Activated T-helper 9 cell treated with anti-CD3 and anti-CD28 coated beads, Interleukin-2, amount 50 U/mL, for 16 hours (primary cell): Measurements from ENCODE around the gene ATP9B.

ENCODE experiments used
- DNase-seq: peaks from one replicate; pipeline ENCODE4 v3.0.0-alpha.2; 2020; ENCODE audit warnings: low read depth

The ATP9B gene

GRCh38 chr18:79380816-79381806 lies 311.9 kb downstream of the ATP9B start:
- peak; percentile 59 for DNase-seq

GRCh38 chr18:79381811-79382311 lies 312.7 kb downstream of the ATP9B start:
- DNase-seq: no peak

- DNase-seq: no peak
Measured at GRCh38 chr18:79382681-79383387, 313.6 kb downstream of the ATP9B start.

- DNase-seq: no peak
Measured at GRCh38 chr18:79383388-79384056, 314.3 kb downstream of the ATP9B start.

GRCh38 chr18:79384151-79384807 lies 315.1 kb downstream of the ATP9B start:
- DNase-seq: no peak

GRCh38 chr18:79384834-79385233 lies 315.6 kb downstream of the ATP9B start:
- no peak for DNase-seq

- no peak for DNase-seq
Measured at GRCh38 chr18:79385326-79385707, 316.1 kb downstream of the ATP9B start.

GRCh38 chr18:79385708-79386341 lies 316.6 kb downstream of the ATP9B start:
- DNase-seq: no peak

- DNase-seq: no peak
Measured at GRCh38 chr18:79386547-79386946, 317.4 kb downstream of the ATP9B start.

- DNase-seq: no peak
Measured at GRCh38 chr18:79387214-79387613, 318.0 kb downstream of the ATP9B start.

- no peak for DNase-seq
Measured at GRCh38 chr18:79387615-79388014, 318.4 kb downstream of the ATP9B start.

GRCh38 chr18:79388043-79388442 lies 318.8 kb downstream of the ATP9B start:
- no peak for DNase-seq

- no peak for DNase-seq
Measured at GRCh38 chr18:79389689-79390088, 320.5 kb downstream of the ATP9B start.

- DNase-seq: no peak
Measured at GRCh38 chr18:79392226-79392625, 323.0 kb downstream of the ATP9B start.

- DNase-seq: no peak
Measured at GRCh38 chr18:79393181-79393634, 324.0 kb downstream of the ATP9B start.

GRCh38 chr18:79393635-79394533 lies 324.7 kb downstream of the ATP9B start:
- DNase-seq: no peak

GRCh38 chr18:79394534-79395307 lies 325.5 kb downstream of the ATP9B start:
- DNase-seq: peak; percentile 66

- no peak for DNase-seq
Measured at GRCh38 chr18:79395308-79395640, 326.1 kb downstream of the ATP9B start.

GRCh38 chr18:79395761-79396404 lies 326.7 kb downstream of the ATP9B start, which contains the start of gene NFATC1:
Gene NFATC1 (plus strand): TSS chr18:79395930. CDS start chr18:79396225, 295 bp downstream.
- peak; percentile 79 for DNase-seq
